HUDEP-2 (cell line): Measurements from ENCODE around the gene CENATAC.
"Not testable (repeated sequence)": the region's sequence is repeated elsewhere in the genome, so short reads cannot be mapped to it uniquely, and the experiment has no call there.

ENCODE experiments used
- DNase-seq, 76 experiments: peaks; one replicate each; lab custom pipeline; 2025; ENCODE audit not compliant: unreplicated experiment in 76 of 76; lab: John Stamatoyannopoulos, UW

CENATAC gene

GRCh38 chr11:119025978-119026766 lies 28.2 kb downstream of the CENATAC start:
- no peak for DNase-seq

GRCh38 chr11:119026970-119027369 lies 29.0 kb downstream of the CENATAC start:
- no peak for DNase-seq

GRCh38 chr11:119027561-119028345 lies 29.8 kb downstream of the CENATAC start:
- DNase-seq = no peak

GRCh38 chr11:119028346-119029068 lies 30.6 kb downstream of the CENATAC start:
- peak in 1 of 76 experiments; percentile 23 for DNase-seq

- peak in 52 of 76 experiments; percentile 8 to 74 (median 38) for DNase-seq
Measured at GRCh38 chr11:119029069-119029339, 31.1 kb downstream of the CENATAC start.

- peak in 22 of 76 experiments; percentile 6 to 56 (median 24) for DNase-seq
Measured at GRCh38 chr11:119029340-119030028, 31.5 kb downstream of the CENATAC start.

GRCh38 chr11:119030029-119030328 lies 32.0 kb downstream of the CENATAC start:
- DNase-seq = peak in 1 of 76 experiments; percentile 48

GRCh38 chr11:119030329-119031047 lies 32.5 kb downstream of the CENATAC start, which contains the start of gene SLC37A4:
SLC37A4 (minus strand) TSS chr11:119030877.
- peak; percentile 41 to 98 (median 96) for DNase-seq

GRCh38 chr11:119031912-119032280 lies 34.0 kb downstream of the CENATAC start:
- DNase-seq = no peak

GRCh38 chr11:119033421-119033820 lies 35.5 kb downstream of the CENATAC start:
- DNase-seq = not testable (repeated sequence)

GRCh38 chr11:119034813-119035212 lies 36.9 kb downstream of the CENATAC start:
- DNase-seq = no peak

- no peak for DNase-seq
Measured at GRCh38 chr11:119038884-119039283, 40.9 kb downstream of the CENATAC start.

GRCh38 chr11:119039471-119039870 lies 41.5 kb downstream of the CENATAC start:
- not testable (repeated sequence) for DNase-seq

GRCh38 chr11:119041821-119042514 lies 44.0 kb downstream of the CENATAC start:
- DNase-seq = no peak

- no peak for DNase-seq
Measured at GRCh38 chr11:119042927-119043326, 45.0 kb downstream of the CENATAC start.

GRCh38 chr11:119044708-119045107 lies 46.8 kb downstream of the CENATAC start:
- no peak for DNase-seq

GRCh38 chr11:119046489-119046888 lies 48.6 kb downstream of the CENATAC start:
- DNase-seq = no peak

GRCh38 chr11:119047205-119047604 lies 49.3 kb downstream of the CENATAC start:
- no peak for DNase-seq

GRCh38 chr11:119048644-119049043 lies 50.7 kb downstream of the CENATAC start:
- DNase-seq = no peak

GRCh38 chr11:119049081-119049480 lies 51.1 kb downstream of the CENATAC start:
- no peak for DNase-seq
